HG02870 (cell line): ENCODE data around the gene KLK7.
"Not testable (repeated sequence)": the region's sequence is repeated elsewhere in the genome, so short reads cannot be mapped to it uniquely, and the experiment has no call there.

ENCODE experiments used
- ATAC-seq: cut with Tn5 transposase; IDR thresholded peaks from one replicate; pipeline ENCODE4 v1.9.1; 2021; ENCODE audit warnings: mild to moderate bottlenecking, moderate library complexity; ENCODE audit not compliant: unreplicated experiment

The KLK7 gene

GRCh38 chr19:50978772-50979390, 4.8 kb downstream of the KLK7 start:
- no peak for ATAC-seq

DNA sequence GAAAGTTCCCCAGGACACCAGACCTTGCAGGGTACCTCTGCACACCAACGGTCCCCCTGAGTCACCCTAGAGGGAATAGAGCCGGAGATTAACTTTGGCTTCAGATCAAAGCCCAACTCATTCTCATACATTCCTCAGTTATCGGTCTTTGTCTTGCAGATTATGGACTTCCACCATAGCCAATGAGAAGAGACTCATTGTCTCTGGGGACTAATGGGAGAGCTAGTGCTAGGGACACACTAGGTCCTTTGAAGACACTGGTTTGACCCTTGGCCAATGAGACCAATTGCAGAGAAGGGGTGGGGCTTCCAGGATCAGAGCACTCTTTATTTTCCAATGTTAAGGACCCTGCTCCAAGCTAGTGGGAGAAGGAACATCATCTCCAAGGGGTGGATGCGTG, 6.1 kb downstream of the KLK7 start:
- no peak for ATAC-seq

DNA sequence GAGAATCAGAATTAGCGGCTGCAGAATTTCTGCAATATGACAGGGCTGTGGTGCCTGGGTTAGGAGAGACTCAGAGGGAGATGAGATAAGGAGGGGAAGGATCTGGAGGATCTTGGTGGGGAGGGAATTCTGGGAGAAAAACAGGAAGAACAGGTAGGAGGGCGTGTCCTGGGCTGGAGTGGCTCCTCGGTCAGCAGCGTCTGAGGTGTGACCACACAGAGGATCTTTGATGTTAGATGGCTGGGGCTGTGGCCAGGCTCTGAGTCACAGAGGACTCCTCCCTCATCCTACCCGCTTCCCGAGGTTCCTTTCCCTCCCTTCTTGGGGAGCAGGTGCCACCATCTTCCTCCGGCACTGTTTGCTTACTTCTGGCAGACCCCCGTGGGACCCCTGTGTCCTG, 8.0 kb downstream of the KLK7 start:
- no peak for ATAC-seq

DNA sequence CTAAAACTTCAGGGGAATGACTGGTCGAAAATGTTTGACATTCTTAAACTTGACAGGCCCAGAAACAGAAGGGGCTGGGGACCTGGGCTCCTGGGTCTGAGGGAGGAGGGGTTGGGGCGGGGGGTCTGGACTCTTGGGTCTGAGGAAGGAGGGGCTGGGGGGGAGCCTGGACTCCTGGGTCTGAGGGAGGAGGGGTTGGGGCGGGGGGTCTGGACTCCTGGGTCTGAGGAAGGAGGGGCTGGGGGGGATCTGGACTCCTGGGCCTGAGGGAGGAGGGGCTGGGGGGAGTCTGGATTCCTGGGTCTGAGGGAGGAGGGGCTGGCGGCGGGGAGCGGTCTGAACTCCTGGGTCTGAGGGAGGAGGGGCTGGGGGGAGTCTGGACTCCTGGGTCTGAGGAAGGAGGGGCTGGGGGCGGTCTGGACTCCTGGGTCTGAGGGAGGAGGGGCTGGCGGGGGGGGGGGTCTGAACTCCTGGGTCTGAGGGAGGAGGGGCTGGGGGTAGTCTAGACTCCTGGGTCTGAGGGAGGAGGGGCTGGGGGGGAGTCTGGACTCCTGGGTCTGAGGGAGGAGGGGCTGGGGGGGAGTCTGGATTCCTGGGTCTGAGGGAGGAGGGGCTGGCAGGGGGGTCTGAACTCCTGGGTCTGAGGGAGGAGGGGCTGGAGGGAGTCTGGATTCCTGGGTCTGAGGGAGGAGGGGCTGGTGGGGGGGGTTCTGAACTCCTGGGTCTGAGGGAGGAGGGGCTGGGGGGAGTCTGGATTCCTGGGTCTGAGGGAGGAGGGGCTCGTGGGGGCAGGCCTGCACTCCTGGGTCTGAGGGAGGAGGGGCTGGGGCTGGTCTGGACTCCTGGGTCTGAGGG, 8.8 kb downstream of the KLK7 start:
- ATAC-seq = no peak

- no peak for ATAC-seq
These were observed 10.8 kb downstream of the KLK7 start for GRCh38 chr19:50972795-50973376.

- not testable (repeated sequence) for ATAC-seq
These were observed 13.9 kb downstream of the KLK7 start for GRCh38 chr19:50969810-50970209.

GRCh38 chr19:50969413-50969760, 14.3 kb downstream of the KLK7 start, which contains the start of gene KLK6:
Gene KLK6, minus strand, starts transcription at chr19:50969591. Its CDS starts 1,487 bp downstream, at chr19:50968104.
- ATAC-seq = no peak

GRCh38 chr19:50968716-50969412, 14.9 kb downstream of the KLK7 start:
- no peak for ATAC-seq

- ATAC-seq = no peak
These were observed 15.6 kb downstream of the KLK7 start for GRCh38 chr19:50967929-50968715.

GRCh38 chr19:50964266-50964665, 19.5 kb downstream of the KLK7 start:
- no peak for ATAC-seq

DNA sequence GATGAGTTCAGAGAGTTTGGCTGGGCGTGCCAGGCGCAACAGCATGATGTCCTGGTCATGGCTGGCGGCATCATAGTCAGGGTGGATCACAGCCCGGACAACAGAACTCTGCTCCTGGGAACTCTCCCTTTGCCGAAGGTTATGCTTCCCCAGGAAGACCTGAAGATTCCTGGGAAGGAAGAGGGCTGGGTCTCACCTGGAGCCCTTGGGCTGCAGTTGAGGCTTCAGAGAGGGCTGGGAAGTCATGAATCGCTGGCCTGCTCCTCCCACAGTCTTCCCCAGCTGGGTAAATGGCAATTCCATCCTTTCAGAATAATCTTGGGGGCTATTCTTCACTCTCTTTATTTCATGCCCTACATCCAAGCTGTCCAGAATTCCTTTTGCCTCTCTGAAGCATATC, 20.3 kb downstream of the KLK7 start:
- no peak for ATAC-seq

GRCh38 chr19:50962245-50962644, 21.5 kb downstream of the KLK7 start:
- no peak for ATAC-seq

- ATAC-seq = no peak
These were observed 23.8 kb downstream of the KLK7 start for GRCh38 chr19:50959731-50960500.

DNA sequence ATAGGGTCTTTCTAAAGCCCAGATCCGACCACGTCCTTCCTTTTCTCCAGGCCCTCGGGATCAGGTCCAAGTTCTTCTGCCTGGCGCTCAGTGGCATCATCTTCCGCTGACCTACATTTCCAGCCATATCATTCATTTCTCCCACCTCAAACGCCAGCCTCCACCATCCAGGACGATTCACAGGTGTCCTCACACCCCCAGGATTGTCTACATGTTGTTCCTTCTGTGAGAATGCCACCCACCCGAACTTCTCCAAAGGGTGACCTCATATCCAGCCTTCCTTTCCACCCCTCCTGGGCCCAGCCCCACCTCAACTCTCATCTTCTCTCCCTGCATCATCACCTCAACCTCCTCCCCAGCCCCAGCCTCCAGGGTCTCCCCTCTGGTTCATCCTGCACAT, 26.1 kb downstream of the KLK7 start:
- no peak for ATAC-seq

- ATAC-seq = no peak
These were observed 30.8 kb downstream of the KLK7 start, which contains the start of gene KLK5 for GRCh38 chr19:50952910-50953309. Gene KLK5, minus strand, starts transcription at chr19:50953038. Its CDS starts 381 bp downstream, at chr19:50952657.

DNA sequence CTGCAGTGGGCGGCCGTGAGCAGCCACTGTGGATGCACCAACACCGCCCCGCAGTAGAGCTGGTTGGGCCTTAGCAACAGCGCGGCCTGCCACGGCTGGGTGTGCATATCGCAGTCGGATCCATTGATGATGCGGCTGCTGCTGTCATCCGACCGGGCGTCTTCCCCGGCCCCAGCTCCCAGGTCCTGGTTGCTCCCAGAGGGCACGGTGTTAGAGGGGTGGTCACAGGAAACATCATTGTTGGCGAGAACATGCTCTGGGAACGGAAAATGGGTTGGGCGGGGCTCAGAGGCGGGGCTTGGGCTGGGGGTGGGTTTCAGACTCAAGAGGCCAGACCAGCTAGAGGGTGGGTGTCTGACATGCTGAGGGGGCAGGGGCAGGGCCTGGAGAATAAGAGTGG, 33.9 kb downstream of the KLK7 start:
- ATAC-seq = no peak

DNA sequence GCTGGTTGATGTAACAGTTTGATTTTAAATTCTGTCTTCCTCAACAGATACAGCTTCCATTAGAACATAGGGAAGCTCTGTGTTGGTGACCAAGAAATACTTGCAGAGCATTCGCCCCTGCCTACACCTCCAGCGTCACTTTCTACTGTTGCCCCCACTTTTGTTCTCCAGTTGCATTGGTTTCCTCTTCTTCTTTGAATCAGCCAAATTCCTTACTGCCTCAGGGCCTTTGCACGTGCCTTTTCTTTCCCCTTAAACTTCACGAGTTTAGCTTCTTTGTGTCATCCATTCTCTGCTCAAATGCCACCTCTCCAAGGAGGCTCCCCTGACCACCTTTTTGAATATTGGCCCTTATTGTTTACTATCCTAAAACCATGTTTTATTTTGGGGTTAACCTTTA, 36.6 kb downstream of the KLK7 start:
- ATAC-seq = no peak

GRCh38 chr19:50944795-50945194, 38.9 kb downstream of the KLK7 start:
- no peak for ATAC-seq

GRCh38 chr19:50943074-50943828, 40.5 kb downstream of the KLK7 start:
- no peak for ATAC-seq
